Stimulated activated CD8-positive, alpha-beta memory T cell treated with anti-CD3 and anti-CD28 coated beads, Interleukin-15, amount 100 ng/mL, for 24 hours (primary cell): Measurements from ENCODE around the gene ARHGAP22.

Experiments used
- DNase-seq: peaks from one replicate; pipeline ENCODE4 v3.0.0-alpha.2; 2020; ENCODE audit warnings: low read depth

Gene ARHGAP22

GRCh38 chr10:48587819-48588218 is 17.1 kb downstream of the ARHGAP22 start:
- DNase-seq, result no peak

GRCh38 chr10:48587101-48587500 is 17.8 kb downstream of the ARHGAP22 start:
- no peak for DNase-seq

GRCh38 chr10:48582970-48583369 is 21.9 kb downstream of the ARHGAP22 start:
- no peak for DNase-seq

GRCh38 chr10:48580236-48580635 is 24.6 kb downstream of the ARHGAP22 start:
- no peak for DNase-seq

- no peak for DNase-seq
Observed at GRCh38 chr10:48579251-48579960, 25.5 kb downstream of the ARHGAP22 start.

GRCh38 chr10:48577158-48577557 is 27.7 kb downstream of the ARHGAP22 start:
- DNase-seq, result no peak

GRCh38 chr10:48576501-48576900 is 28.4 kb downstream of the ARHGAP22 start:
- no peak for DNase-seq

- DNase-seq, result no peak
Observed at GRCh38 chr10:48575901-48576300, 29.0 kb downstream of the ARHGAP22 start.

GRCh38 chr10:48574817-48575380 is 30.0 kb downstream of the ARHGAP22 start:
- no peak for DNase-seq

- DNase-seq, result no peak
Observed at GRCh38 chr10:48574322-48574796, 30.5 kb downstream of the ARHGAP22 start.

GRCh38 chr10:48573045-48573444 is 31.8 kb downstream of the ARHGAP22 start:
- no peak for DNase-seq

GRCh38 chr10:48572414-48572813 is 32.5 kb downstream of the ARHGAP22 start:
- DNase-seq, result no peak

- DNase-seq, result no peak
Observed at GRCh38 chr10:48568546-48568945, 36.3 kb downstream of the ARHGAP22 start.

GRCh38 chr10:48568131-48568530 is 36.7 kb downstream of the ARHGAP22 start:
- DNase-seq, result no peak

- no peak for DNase-seq
Observed at GRCh38 chr10:48567346-48567745, 37.5 kb downstream of the ARHGAP22 start.

- DNase-seq, result no peak
Observed at GRCh38 chr10:48564466-48565160, 40.3 kb downstream of the ARHGAP22 start.

- DNase-seq, result no peak
Observed at GRCh38 chr10:48557511-48558123, 47.3 kb downstream of the ARHGAP22 start.

- DNase-seq, result no peak
Observed at GRCh38 chr10:48556713-48557112, 48.2 kb downstream of the ARHGAP22 start.

- no peak for DNase-seq
Observed at GRCh38 chr10:48556065-48556464, 48.8 kb downstream of the ARHGAP22 start.

GRCh38 chr10:48555310-48556042 is 49.4 kb downstream of the ARHGAP22 start:
- no peak for DNase-seq

GRCh38 chr10:48554656-48555055 is 50.2 kb downstream of the ARHGAP22 start:
- DNase-seq, result no peak

- no peak for DNase-seq
Observed at GRCh38 chr10:48554246-48554645, 50.6 kb downstream of the ARHGAP22 start.
